Measurements from ENCODE around the gene ANKMY1. TPM values are rescaled to one million over a fixed set of nuclear protein-coding genes. Genes with fewer than 3 reads are reported as not detected.

The ANKMY1 gene
- total and polyA plus RNA-seq, 11 donors: 2.4 to 11.7 (median 5.5) TPM

GRCh38 chr2:240436683-240437550 lies 120.9 kb downstream of the ANKMY1 start:
- TF ChIP-seq, protein P1, sequence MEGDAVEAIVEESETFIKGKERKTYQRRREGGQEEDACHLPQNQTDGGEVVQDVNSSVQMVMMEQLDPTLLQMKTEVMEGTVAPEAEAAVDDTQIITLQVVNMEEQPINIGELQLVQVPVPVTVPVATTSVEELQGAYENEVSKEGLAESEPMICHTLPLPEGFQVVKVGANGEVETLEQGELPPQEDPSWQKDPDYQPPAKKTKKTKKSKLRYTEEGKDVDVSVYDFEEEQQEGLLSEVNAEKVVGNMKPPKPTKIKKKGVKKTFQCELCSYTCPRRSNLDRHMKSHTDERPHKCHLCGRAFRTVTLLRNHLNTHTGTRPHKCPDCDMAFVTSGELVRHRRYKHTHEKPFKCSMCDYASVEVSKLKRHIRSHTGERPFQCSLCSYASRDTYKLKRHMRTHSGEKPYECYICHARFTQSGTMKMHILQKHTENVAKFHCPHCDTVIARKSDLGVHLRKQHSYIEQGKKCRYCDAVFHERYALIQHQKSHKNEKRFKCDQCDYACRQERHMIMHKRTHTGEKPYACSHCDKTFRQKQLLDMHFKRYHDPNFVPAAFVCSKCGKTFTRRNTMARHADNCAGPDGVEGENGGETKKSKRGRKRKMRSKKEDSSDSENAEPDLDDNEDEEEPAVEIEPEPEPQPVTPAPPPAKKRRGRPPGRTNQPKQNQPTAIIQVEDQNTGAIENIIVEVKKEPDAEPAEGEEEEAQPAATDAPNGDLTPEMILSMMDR (IDR thresholded peaks at IDR 0.05): no peak
- no peak for TF ChIP-seq POLR2A (IDR thresholded peaks at IDR 0.05)
- WGBS, 4 donors: 16 to 23% (median 22%) methylated on average over 34 to 45 of the region's 45 CpGs
- no peaks in the 10 kb centered on the region for H3K9me3 ChIP-seq
- DNase-seq (peak in 3 of 5 donors; percentile 37 to 61 (median 47)), ATAC-seq (no peak)
- peaks cover 0 to 54% (median 25%) of the 10 kb centered on the region in 12 donors for H3K4me1 ChIP-seq
- H3K4me3 ChIP-seq: peak overlapping the region; percentile 50 to 87 (median 68)
- intact Hi-C loops (cut with DNase I): loop anchor here in 7 of 10 donors (1.0 to 10.0 kb wide), 8 partner anchors 62 to 287 kb away; no protein-coding TSS in a partner anchor
- peak overlapping the region in 11 of 12 donors; percentile 72 to 97 (median 91) for H3K27ac ChIP-seq
- H3K27me3 ChIP-seq: peaks cover 0 to 32% (median 4%) of the 10 kb centered on the region in 9 donors
- H3K36me3 ChIP-seq: no peaks in the 10 kb centered on the region

GRCh38 chr2:240435948-240436682 lies 121.7 kb downstream of the ANKMY1 start:
- DNase-seq (peak in 3 of 5 donors; percentile 29 to 60 (median 53)), ATAC-seq (no peak)
- TF ChIP-seq, protein P1 (IDR thresholded peaks at IDR 0.05): no peak
- no peak for TF ChIP-seq POLR2A (IDR thresholded peaks at IDR 0.05)
- H3K9me3 ChIP-seq: no peaks in the 10 kb centered on the region
- peak overlapping the region; percentile 50 to 87 (median 68) for H3K4me3 ChIP-seq
- H3K27ac ChIP-seq: peak overlapping the region; percentile 70 to 97 (median 90)
- H3K36me3 ChIP-seq: no peaks in the 10 kb centered on the region
- H3K27me3 ChIP-seq: peaks cover 0 to 32% (median 4%) of the 10 kb centered on the region in 9 donors
- 0 to 3% (median 1%) methylated on average over 13 to 88 of the region's 88 CpGs for WGBS, 4 donors
- peaks cover 0 to 47% (median 25%) of the 10 kb centered on the region in 12 donors for H3K4me1 ChIP-seq
- intact Hi-C loops (cut with DNase I): loop anchor here in 7 of 10 donors (2.0 to 10.0 kb wide), 8 partner anchors 61 to 284 kb away; no protein-coding TSS in a partner anchor

- peak; percentile 73 to 89 (median 76) for DNase-seq
- WGBS, 4 donors: 0 to 1% (median 0%) methylated on average over 18 to 74 of the region's 77 CpGs; no CpG with 5 or more reads in 1 of the 4 donors
- Histone ChIP-seq H3K9me3 (no peaks in the 10 kb centered on the region), H3K36me3 (no peaks in the 10 kb centered on the region), H3K27ac (peak within 1 kb of the TSS; percentile 70 to 97 (median 90)), H3K27me3 (peaks cover 0 to 32% (median 4%) of the 10 kb centered on the region in 9 donors), H3K4me1 (peaks cover 0 to 47% (median 25%) of the 10 kb centered on the region in 12 donors), H3K4me3 (peak within 1 kb of the TSS; percentile 50 to 87 (median 68))
- TF ChIP-seq, protein P1 (IDR thresholded peaks at IDR 0.05): no peak
- TF ChIP-seq POLR2A (IDR thresholded peaks at IDR 0.05): no peak
- intact Hi-C loops (cut with DNase I): loop anchor here in 7 of 10 donors (2.0 to 10.0 kb wide), 7 partner anchors 61 to 283 kb away; no protein-coding TSS in a partner anchor
- ATAC-seq: peak; percentile 41 to 71 (median 62)
Observed at GRCh38 chr2:240435457-240435947, 122.3 kb downstream of the ANKMY1 start, which contains the start of gene GPC1. Gene GPC1 (plus strand): TSS chr2:240435663. CDS start chr2:240435919, 256 bp downstream.
